Endothelial cell of umbilical vein (primary cell): ENCODE results near the gene FCSK. TPM values are rescaled to one million over a fixed set of nuclear protein-coding genes. Genes with fewer than 3 reads are reported as not detected.

ENCODE experiments used
- BruUV-seq: library from RNA; stranded (reverse); fragments of 400-500 nt; replicated peaks from 2 replicates; lab custom pipeline; 2021; lab: Mats Ljungman, UMichigan
- CTCF ChIA-PET: fragments of 300-600, 350-600 bp; sonication (Branson Sonifier 250); formaldehyde crosslinking; loops from one replicate; lab custom pipeline; 2021; ENCODE audit warnings: antibody characterized with exemption, inconsistent platforms; lab: Charles Lee
- POLR2A ChIA-PET: fragments of 300-600, 350-600 bp; sonication (Branson Sonifier 250); formaldehyde crosslinking; loops from one replicate; lab custom pipeline; 2021; ENCODE audit warnings: antibody characterized with exemption, inconsistent platforms; lab: Charles Lee
- DNase-seq: peaks from one replicate; pipeline ENCODE4 v3.0.0-alpha.2; 2011; ENCODE audit warnings: low read depth, low spot score
- FAIRE-seq: peaks from 2 replicates; lab custom pipeline; 2011; peaks lifted over from hg19 to GRCh38; lab: Jason Lieb, UNC
- H2AFZ ChIP-seq: 2 replicates; pipeline ENCODE4 v1.6.0; 2012; ENCODE audit warnings: low read depth, low read length, control low read depth, inconsistent platforms
- H3K27ac ChIP-seq: 2 replicates; pipeline ENCODE4 v1.5.1; 2011; ENCODE audit warnings: low read depth, mild to moderate bottlenecking, control low read depth, low read length, moderate library complexity; ENCODE audit not compliant: insufficient read depth
- H3K27me3 ChIP-seq, 2 experiments: 2 replicates each; pipeline versions ENCODE4 v1.6.0 to v1.6.1; 2011; ENCODE audit warnings: low read length in 2 of 2, mixed read lengths in 1 of 2; ENCODE audit not compliant: control insufficient read depth in 2 of 2, insufficient read depth in 2 of 2
- H3K36me3 ChIP-seq, 2 experiments: 2 replicates in 1 of 2; 3 replicates in 1 of 2; pipeline ENCODE4 v1.5.1; 2011; ENCODE audit warnings: low read length in 2 of 2, mild to moderate bottlenecking in 1 of 2, moderate library complexity in 1 of 2; ENCODE audit not compliant: control insufficient read depth in 2 of 2, insufficient read depth in 2 of 2; ENCODE audit errors: extremely low read depth in 1 of 2
- H3K4me1 ChIP-seq: 3 replicates; pipeline ENCODE4 v1.5.1; 2011; ENCODE audit warnings: mild to moderate bottlenecking, low read length; ENCODE audit not compliant: control insufficient read depth, insufficient read depth; ENCODE audit errors: extremely low read depth
- H3K4me2 ChIP-seq: 2 replicates; pipeline ENCODE4 v1.6.1; 2011; ENCODE audit warnings: low read length, control low read depth, mixed read lengths; ENCODE audit not compliant: insufficient read depth
- H3K4me3 ChIP-seq, 3 experiments: fragments of 200-600 bp in 1 of 3; sonication (generic), shearing (Covaris generic) in 1 of 3; replicated peaks in 1 of 3; 2 replicates each; pipeline ENCODE4 v1.5.1; 2011 to 2016; ENCODE audit warnings: control low read depth in 3 of 3, low read length in 3 of 3, mild to moderate bottlenecking in 2 of 3, inconsistent platforms in 1 of 3, low read depth in 1 of 3, moderate library complexity in 1 of 3; ENCODE audit not compliant: insufficient read depth in 1 of 3
- H3K79me2 ChIP-seq: 2 replicates; pipeline ENCODE4 v1.6.0; 2012; ENCODE audit warnings: low read length, inconsistent platforms; ENCODE audit not compliant: control insufficient read depth, insufficient read depth
- H3K9ac ChIP-seq: replicated peaks from 2 replicates; pipeline ENCODE3; 2011; ENCODE audit warnings: low read length, control low read depth; ENCODE audit not compliant: insufficient read depth; ENCODE audit errors: extremely low read depth
- H3K9me1 ChIP-seq: replicated peaks from 3 replicates; pipeline ENCODE4 v1.6.0; 2011; ENCODE audit warnings: mild to moderate bottlenecking, low read length; ENCODE audit not compliant: control insufficient read depth, insufficient read depth; ENCODE audit errors: extremely low read depth
- H3K9me3 ChIP-seq: replicated peaks from 2 replicates; pipeline ENCODE4 v1.5.1; 2012; ENCODE audit warnings: low read length, inconsistent platforms; ENCODE audit not compliant: control insufficient read depth, insufficient read depth
- H4K20me1 ChIP-seq: replicated peaks from 2 replicates; pipeline ENCODE3; 2011; ENCODE audit warnings: mild to moderate bottlenecking, low read length; ENCODE audit not compliant: control insufficient read depth, insufficient read depth; ENCODE audit errors: extremely low read depth
- CTCF ChIP-seq, 2 donors: IDR thresholded peaks; 1 replicate in 1 of 2; 2 replicates in 1 of 2; pipeline ENCODE4 v1.5.1; 2011; ENCODE audit warnings: low read length in 2 of 2, mild to moderate bottlenecking in 2 of 2, moderate library complexity in 2 of 2, control low read depth in 1 of 2, inconsistent platforms in 1 of 2, low read depth in 1 of 2; ENCODE audit not compliant: insufficient read depth in 1 of 2; ENCODE audit errors: extremely low read depth in 1 of 2
- EZH2 ChIP-seq: IDR thresholded peaks from 2 replicates; pipeline ENCODE4 v1.6.1; 2012; ENCODE audit warnings: borderline replicate concordance, low read depth, mild to moderate bottlenecking, moderate library complexity, low read length, inconsistent platforms; ENCODE audit not compliant: severe bottlenecking
- FOS ChIP-seq: IDR thresholded peaks from 2 replicates; pipeline ENCODE4 v1.6.1; 2011; ENCODE audit warnings: mild to moderate bottlenecking, low read length, moderate library complexity, borderline replicate concordance; ENCODE audit not compliant: insufficient read depth
- GATA2 ChIP-seq: IDR thresholded peaks from 2 replicates; pipeline ENCODE4 v1.7.0; 2011; ENCODE audit warnings: low read depth, mild to moderate bottlenecking, moderate library complexity, mixed read lengths, low read length; ENCODE audit not compliant: insufficient read length, insufficient read depth
- JUN ChIP-seq: IDR thresholded peaks from 2 replicates; pipeline ENCODE4 v1.6.1; 2011; ENCODE audit warnings: borderline replicate concordance, low read depth; ENCODE audit not compliant: insufficient read length, insufficient read depth
- MAX ChIP-seq: IDR thresholded peaks from 2 replicates; pipeline ENCODE4 v1.6.1; 2011; ENCODE audit not compliant: insufficient read depth, insufficient read length
- MYC ChIP-seq: IDR thresholded peaks from one replicate; pipeline ENCODE4 v1.6.1; 2011; ENCODE audit warnings: mild to moderate bottlenecking, low read depth, low read length
- POLR2A ChIP-seq: IDR thresholded peaks from 2 replicates; pipeline ENCODE4 v1.6.1; 2012; ENCODE audit warnings: low read depth, mild to moderate bottlenecking, control low read depth, low read length
- POLR2AphosphoS5 ChIP-seq: IDR thresholded peaks from 2 replicates; pipeline ENCODE4 v1.6.1; 2012; ENCODE audit warnings: low read depth, mild to moderate bottlenecking, control low read depth, low read length, moderate library complexity; ENCODE audit not compliant: insufficient read depth
- dilution Hi-C: fragments of 300-500 bp; cut with MboI; formaldehyde crosslinking; loops from one replicate; pipeline ENCODE4 v1.15.0; 2019; ENCODE audit warnings: low sequenced_read_pairs; ENCODE audit not compliant: extremely low pct_ligation_motif_present
- intact Hi-C: fragments of 100-400 bp; cut with micrococcal nuclease; formaldehyde crosslinking; loops from one replicate; pipeline ENCODE4 v1.10.0; 2022
- polyA plus RNA-seq, 4 experiments: library from polyadenylated mRNA; depleted of rRNA in 3 of 4; stranded (reverse) in 3 of 4; unstranded in 1 of 4; fragments of >200 nt; gene quantifications; 2 replicates each; pipeline versions ENCODE4 v1.2.1 to v1.2.3, GENCODE V29; 2011 to 2012; ENCODE audit warnings: missing spikeins in 1 of 4
- total RNA-seq: library from RNA; stranded (reverse); gene quantifications from 2 replicates; pipeline ENCODE4 v1.2.3, GENCODE V29; 2021

The FCSK gene
- total and polyA plus RNA-seq, 2 donors (not counting 3 experiments of a cell fraction or from before 2014, with no cell fraction given), result 12.4 to 18.0 TPM

GRCh38 chr16:70442344-70442743 lies 12.1 kb upstream of the FCSK start:
- BruUV-seq, result no TSS peak
- Histone ChIP-seq H3K36me3 (no peaks in the 10 kb centered on the region), H4K20me1 (no peaks in the 10 kb centered on the region), H3K79me2 (peaks cover 11% of the 10 kb centered on the region), H3K4me2 (no peak overlapping the region), H3K9me1 (no peaks in the 10 kb centered on the region), H3K4me3 (no peak overlapping the region), H3K27ac (no peak overlapping the region), H3K27me3 (no peaks in the 10 kb centered on the region), H3K9me3 (no peaks in the 10 kb centered on the region), H3K4me1 (peaks cover 14% of the 10 kb centered on the region), H3K9ac (no peak overlapping the region), H2AFZ (no peak overlapping the region)
- FAIRE-seq (no peak), DNase-seq (no peak)
- TF ChIP-seq GATA2 (no peak), MAX (no peak), MYC (no peak)
- dilution Hi-C loops (no loop called here), intact Hi-C loops (no loop called here)
- ChIA-PET CTCF (interaction anchor here (1.8 to 2.0 kb wide), 2 partner anchors 9 to 10 kb away, joined by 5 read pairs; no protein-coding TSS in a partner anchor), POLR2A (no interaction called here)

- Histone ChIP-seq H3K9me1 (no peaks in the 10 kb centered on the region), H3K4me1 (peaks cover 4% of the 10 kb centered on the region), H3K27me3 (no peaks in the 10 kb centered on the region), H3K4me2 (no peak overlapping the region), H4K20me1 (no peaks in the 10 kb centered on the region), H3K79me2 (no peaks in the 10 kb centered on the region), H3K4me3 (no peak overlapping the region), H3K9ac (no peak overlapping the region), H3K27ac (no peak overlapping the region), H3K9me3 (no peaks in the 10 kb centered on the region), H2AFZ (no peak overlapping the region), H3K36me3 (no peaks in the 10 kb centered on the region)
- no peak for DNase-seq
- dilution Hi-C loops, result no loop called here
- no peak for TF ChIP-seq MYC
- no peak for TF ChIP-seq JUN
- no peak for TF ChIP-seq GATA2
- no peak for TF ChIP-seq POLR2AphosphoS5
- no peak for TF ChIP-seq EZH2
- no peak for TF ChIP-seq MAX
- TF ChIP-seq POLR2A, result no peak
- no peak for TF ChIP-seq CTCF (IDR thresholded peaks at IDR 0.05; ENCODE audit: extremely low read depth in 1 of 2, insufficient read depth in 1 of 2, low read depth in 1 of 2, low read length in 2 of 2)
- TF ChIP-seq FOS, result no peak
- FAIRE-seq, result no peak
- BruUV-seq, result no TSS peak
- intact Hi-C loops, result no loop called here
- ChIA-PET POLR2A (no interaction called here), CTCF (interaction anchor here (1.3 kb wide), 1 partner anchor 64 kb away, joined by 3 read pairs; no protein-coding TSS in a partner anchor)
Measured at GRCh38 chr16:70444249-70445063, 9.9 kb upstream of the FCSK start.
